Activated CD8-positive, alpha-beta memory T cell treated with anti-CD3 and anti-CD28 coated beads, Interleukin-2, amount 50 U/mL, for 24 hours (primary cell): ENCODE data around the gene DUSP6.
"Not testable (repeated sequence)": the region's sequence is repeated elsewhere in the genome, so short reads cannot be mapped to it uniquely, and the experiment has no call there.

Experiments used
- DNase-seq: peaks from one replicate; pipeline ENCODE4 v3.0.0-alpha.2; 2020; ENCODE audit errors: extremely low read depth

DUSP6 gene

GRCh38 chr12:89351489-89352241 lies 636 bp downstream of the DUSP6 start:
- no peak for DNase-seq

- DNase-seq: no peak
Measured at GRCh38 chr12:89350630-89351488, 1.4 kb downstream of the DUSP6 start.

DNA sequence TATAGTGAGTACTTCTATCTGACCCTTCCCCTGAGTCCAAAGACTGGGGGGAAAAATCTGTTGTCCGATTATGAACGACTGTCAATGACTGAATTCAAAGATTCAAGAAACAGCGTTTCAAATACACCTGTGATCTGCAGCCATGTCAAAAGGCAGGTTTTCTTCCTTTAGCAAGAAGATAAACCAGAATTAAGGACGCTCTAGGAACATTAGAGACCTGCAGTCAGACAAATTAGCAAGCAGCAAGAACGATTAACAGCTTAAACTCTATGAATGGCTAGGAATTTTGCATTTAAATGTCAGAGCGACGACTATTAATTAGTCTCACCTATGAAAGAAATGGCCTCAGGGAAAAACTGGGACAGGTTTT lies 2.1 kb downstream of the DUSP6 start:
- no peak for DNase-seq

- no peak for DNase-seq
Measured at GRCh38 chr12:89349814-89350213, 2.5 kb downstream of the DUSP6 start.

- no peak for DNase-seq
Measured at GRCh38 chr12:89348894-89349699, 3.2 kb downstream of the DUSP6 start.

DNA sequence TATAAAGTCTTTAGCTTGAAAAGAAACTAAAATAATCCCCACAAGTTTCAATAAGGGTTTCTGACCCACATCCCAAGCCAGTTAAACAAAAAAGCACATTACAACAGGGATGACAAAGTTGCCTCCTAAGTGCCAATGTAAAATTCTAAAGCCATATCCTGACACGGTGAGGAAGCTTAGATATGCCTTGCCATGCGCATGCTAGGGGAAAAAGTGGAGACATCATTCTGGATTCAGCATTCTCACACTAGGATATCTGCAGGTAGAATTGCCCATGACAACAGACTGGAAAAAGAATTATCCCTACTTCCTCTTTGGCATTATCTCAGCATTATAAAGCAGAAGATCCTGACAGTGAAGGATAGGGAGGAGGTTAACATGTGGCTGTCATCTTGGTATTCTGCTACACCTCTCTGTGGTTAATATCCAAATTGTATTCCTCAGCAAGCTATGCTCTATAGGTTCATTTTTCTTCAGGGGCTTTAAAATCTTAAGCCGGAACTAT lies 4.9 kb downstream of the DUSP6 start:
- no peak for DNase-seq

DNA sequence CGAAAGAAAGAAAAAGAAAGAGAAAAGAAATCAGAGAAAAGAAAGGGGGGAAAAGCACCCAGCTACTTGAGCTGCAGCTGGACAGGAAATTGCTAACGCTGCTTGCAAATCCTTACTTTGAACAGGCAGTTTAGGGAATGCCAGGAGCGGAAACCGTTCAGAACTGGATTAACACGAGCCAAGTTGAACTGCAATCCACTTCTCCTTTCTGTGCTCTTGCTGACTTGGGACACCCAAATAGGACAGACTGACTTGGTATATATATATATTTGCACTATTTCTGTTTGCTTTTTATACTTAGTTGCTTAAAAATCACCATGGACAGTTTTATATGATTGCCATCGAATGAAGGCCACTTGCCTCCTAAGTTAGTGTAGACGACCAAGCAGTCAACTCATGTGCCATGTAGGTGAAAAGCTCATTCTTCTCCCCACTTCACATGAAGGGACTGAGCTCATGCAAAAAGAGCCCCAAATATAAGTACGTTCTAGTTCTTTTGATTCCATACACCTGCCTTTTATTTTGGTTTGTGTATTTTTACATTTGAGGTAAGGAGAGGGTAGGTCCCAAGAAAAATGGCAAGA lies 5.5 kb downstream of the DUSP6 start:
- DNase-seq: no peak

- DNase-seq: no peak
Measured at GRCh38 chr12:89345830-89346740, 6.2 kb downstream of the DUSP6 start.

DNA sequence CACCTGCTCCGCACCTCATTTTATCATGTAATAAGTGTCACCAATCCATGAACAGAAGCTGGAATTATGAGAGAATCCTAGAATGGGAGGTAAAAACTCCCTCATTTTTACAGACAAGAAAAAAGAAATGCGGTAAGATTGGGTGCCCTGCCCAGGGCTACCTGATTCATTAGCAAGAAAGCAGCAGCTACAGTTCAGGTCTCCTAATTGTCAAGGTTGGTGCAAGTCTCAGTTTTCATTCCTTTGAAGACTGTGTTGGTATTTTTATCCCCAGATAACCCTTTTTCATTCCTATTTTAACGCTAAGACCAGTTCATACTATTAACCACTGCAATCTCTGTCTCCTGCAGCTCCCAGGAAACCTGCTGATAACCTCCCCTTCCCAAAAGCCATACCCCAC lies 6.9 kb downstream of the DUSP6 start:
- no peak for DNase-seq

DNA sequence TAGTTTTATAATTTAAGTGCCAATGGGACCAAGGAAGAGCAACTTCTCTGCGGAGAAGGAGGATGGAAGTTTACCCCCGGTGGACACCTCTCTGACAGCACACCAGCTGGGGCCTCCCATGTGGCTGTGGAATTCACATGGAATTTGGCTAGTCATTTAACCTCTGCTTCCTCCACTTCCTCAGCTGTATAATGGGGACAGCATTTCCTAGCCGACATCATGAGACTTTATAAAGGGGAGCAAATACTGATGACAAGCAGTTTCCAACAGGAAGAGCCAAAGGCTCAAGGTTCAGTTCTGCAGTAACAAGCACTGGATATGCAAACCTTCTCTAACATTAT lies 7.5 kb downstream of the DUSP6 start:
- no peak for DNase-seq

- DNase-seq: no peak
Measured at GRCh38 chr12:89344043-89344861, 8.0 kb downstream of the DUSP6 start.

DNA sequence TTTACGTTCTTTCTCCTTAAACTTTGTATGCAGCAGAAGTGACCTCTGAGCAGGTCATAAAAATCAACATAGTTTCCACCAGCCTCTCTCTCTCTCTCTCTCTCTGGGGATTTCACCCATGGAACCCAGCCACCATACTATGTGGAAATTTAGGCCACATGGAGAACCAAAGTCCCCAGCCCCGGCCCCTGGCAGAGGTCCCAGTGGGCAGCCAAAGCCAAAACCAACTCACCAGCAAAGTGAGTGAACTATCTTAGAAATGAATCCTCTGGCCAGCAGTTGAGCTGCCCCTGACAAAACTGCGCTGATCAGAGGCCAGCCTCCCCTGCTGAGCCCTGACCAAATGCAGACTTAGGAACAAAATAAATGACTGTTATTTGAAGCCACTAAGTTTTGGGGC lies 9.2 kb downstream of the DUSP6 start:
- DNase-seq: no peak

GRCh38 chr12:89340861-89341260 lies 11.4 kb downstream of the DUSP6 start:
- DNase-seq: no peak

DNA sequence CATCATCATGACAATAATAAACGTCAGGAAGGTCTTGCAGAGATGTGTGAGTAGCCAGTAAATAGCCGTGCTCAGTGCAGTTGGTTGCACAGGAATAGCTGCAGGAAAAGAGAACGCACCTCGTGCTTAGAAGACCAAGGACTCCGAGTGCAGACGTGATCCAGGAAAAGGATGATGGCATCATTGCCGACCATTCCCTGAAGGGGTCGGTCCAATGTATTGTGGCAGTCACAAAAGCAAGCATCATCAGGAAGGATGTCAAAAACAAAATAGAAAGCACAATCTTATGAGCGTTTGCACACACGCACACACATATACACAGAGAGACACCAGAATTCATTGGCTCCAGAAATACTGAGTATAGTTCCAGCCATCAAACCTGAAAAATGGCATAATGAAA lies 12.8 kb downstream of the DUSP6 start:
- no peak for DNase-seq

- not testable (repeated sequence) for DNase-seq
Measured at GRCh38 chr12:89337136-89337535, 15.2 kb downstream of the DUSP6 start.

DNA sequence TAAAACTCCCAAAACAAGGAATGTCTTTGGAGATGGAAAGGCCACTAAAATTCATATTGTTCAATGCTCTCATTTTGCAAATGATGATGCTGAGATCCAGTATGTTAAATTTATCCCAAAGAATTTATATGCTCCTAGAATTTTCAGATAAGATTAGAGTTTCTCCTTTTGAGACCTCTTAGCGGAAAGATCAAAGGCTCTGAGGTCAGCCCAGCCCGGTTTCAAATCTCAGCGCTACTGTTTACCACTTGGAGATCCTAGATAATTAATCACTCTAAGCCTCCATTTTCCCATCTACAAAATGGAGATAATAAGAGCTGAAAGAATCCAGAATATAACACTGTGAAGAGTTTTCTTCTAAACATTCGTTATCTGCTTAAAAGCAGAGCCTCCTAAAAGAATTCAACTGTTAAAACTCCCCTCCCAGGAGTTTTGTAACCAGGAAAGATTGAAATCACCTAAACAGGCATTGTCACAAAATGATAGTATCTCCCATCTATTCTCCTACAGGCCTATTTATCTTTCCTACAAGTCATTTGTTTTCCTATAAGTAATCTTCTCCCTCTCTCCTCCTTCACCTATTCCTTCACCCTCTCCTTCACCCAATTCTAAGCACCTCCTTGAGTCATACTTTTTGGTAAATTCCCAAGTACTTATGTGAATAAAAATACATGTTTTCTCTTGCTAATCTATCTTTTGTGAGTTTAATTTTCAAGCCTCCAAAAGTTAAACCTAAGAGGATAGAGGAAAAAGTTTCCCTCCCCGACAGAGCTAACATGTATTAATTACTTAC lies 16.7 kb downstream of the DUSP6 start:
- DNase-seq: no peak

DNA sequence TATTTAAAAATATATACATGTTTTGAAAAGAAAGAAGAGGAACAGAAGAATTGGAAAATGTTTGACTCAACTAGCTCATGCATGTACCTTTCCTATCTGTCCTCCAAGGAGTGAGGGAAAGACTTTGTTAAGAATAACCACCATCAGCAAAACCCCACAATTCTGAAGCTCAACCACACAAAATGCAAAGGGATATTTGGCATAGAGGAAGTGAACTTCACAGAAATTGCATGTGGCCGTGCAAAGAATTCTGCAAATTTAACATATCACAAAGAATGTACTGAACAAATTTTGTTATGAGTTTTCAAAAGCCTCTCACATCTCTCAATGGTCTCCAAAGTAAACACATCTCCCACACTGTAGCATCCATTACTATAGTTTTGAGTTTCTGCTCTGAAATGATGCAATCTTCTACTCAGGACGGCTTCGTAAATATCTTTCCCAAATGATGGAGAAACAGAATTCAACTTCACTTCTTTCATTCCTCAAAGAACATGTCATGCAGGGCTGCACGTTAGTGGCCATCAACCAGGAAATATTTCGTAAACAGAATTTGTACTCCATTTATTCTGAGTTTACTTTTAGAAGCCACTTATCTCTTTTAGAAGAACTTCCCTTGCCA lies 17.6 kb downstream of the DUSP6 start:
- no peak for DNase-seq

DNA sequence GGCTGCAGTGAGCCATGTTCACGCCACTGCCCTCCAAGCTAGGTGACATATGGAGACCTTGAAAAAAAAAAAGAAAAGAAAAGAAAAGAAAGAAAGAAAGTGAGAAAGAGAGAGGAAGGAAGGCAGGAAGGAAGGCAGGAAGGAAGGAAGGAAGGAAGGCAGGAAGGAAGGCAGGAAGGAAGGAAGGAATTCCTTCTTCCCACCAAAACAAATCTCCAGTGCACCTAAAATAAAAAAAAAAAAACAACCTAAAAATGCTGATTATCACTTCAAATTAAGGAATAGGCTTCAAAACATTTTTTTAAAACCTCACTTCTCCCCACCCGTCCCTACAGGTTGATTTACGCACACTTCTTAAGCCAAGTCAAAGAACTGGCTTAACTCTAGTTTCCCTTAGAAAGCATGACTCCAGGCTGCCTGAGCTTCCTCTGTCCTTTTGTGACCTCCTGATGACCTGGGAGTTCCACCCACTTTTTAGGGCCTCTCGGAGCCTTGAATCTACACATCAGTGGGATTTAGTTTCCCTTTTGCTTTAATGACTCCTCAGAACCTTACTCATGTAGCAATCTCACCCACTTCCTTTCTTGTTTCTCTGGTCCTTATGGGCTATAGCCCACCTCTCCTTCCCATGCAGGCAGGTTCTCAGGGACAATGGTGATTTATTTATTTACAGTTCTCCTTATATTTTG lies 18.6 kb downstream of the DUSP6 start:
- DNase-seq: no peak
